ENCODE measurements around the gene CSF3R.
"Not testable (repeated sequence)": the region's sequence is repeated elsewhere in the genome, so short reads cannot be mapped to it uniquely, and the experiment has no call there.

Gene CSF3R

GRCh38 chr1:36512842-36513241, 30.1 kb upstream of the CSF3R start:
- no peak for DNase-seq

- no peak for DNase-seq
These were observed 29.4 kb upstream of the CSF3R start for GRCh38 chr1:36511804-36512798.

- DNase-seq, result not testable (repeated sequence)
These were observed 28.5 kb upstream of the CSF3R start for GRCh38 chr1:36511220-36511619.

GRCh38 chr1:36510418-36510817, 27.7 kb upstream of the CSF3R start:
- no peak for DNase-seq

- no peak for DNase-seq
These were observed 25.5 kb upstream of the CSF3R start for GRCh38 chr1:36508257-36508656.

GRCh38 chr1:36506276-36506920, 23.7 kb upstream of the CSF3R start:
- DNase-seq, result no peak

GRCh38 chr1:36503733-36504132, 21.0 kb upstream of the CSF3R start:
- no peak for DNase-seq

GRCh38 chr1:36503159-36503558, 20.4 kb upstream of the CSF3R start:
- no peak for DNase-seq

GRCh38 chr1:36502616-36503015, 19.9 kb upstream of the CSF3R start:
- no peak for DNase-seq

GRCh38 chr1:36501911-36502310, 19.2 kb upstream of the CSF3R start:
- DNase-seq, result not testable (repeated sequence)

- DNase-seq, result no peak
These were observed 14.5 kb upstream of the CSF3R start for GRCh38 chr1:36497207-36497606.

GRCh38 chr1:36494971-36495370, 12.3 kb upstream of the CSF3R start:
- DNase-seq, result no peak

GRCh38 chr1:36493524-36493923, 10.8 kb upstream of the CSF3R start:
- DNase-seq, result no peak

GRCh38 chr1:36492491-36492890, 9.8 kb upstream of the CSF3R start:
- DNase-seq, result no peak

GRCh38 chr1:36489258-36490051, 6.7 kb upstream of the CSF3R start:
- DNase-seq, result not testable (repeated sequence)

- no peak for DNase-seq
These were observed 5.2 kb upstream of the CSF3R start for GRCh38 chr1:36487906-36488305.

- not testable (repeated sequence) for DNase-seq
These were observed 4.6 kb upstream of the CSF3R start for GRCh38 chr1:36487336-36487725.

GRCh38 chr1:36486439-36487335, 4.0 kb upstream of the CSF3R start:
- DNase-seq, result no peak

GRCh38 chr1:36486093-36486438, 3.4 kb upstream of the CSF3R start:
- no peak for DNase-seq

- no peak for DNase-seq
These were observed 1.4 kb upstream of the CSF3R start for GRCh38 chr1:36484099-36484498.

- DNase-seq, result no peak
These were observed 666 bp downstream of the CSF3R start for GRCh38 chr1:36481771-36482723.
